ENCODE measurements around the gene STX5. TPM values are rescaled to one million over a fixed set of nuclear protein-coding genes. Genes with fewer than 3 reads are reported as not detected.
A peak's percentile ranks its signal among the peaks of the same experiment; 100 is the strongest.

Gene STX5
- total and polyA plus RNA-seq, 4 donors = 31.1 to 48.5 (median 43.4) TPM

- no peaks in the 10 kb centered on the region for H3K27me3 ChIP-seq (ENCODE audit: control insufficient read depth, insufficient read depth, low read length)
- H3K36me3 ChIP-seq (ENCODE audit: control insufficient read depth, insufficient read depth, low read length) = peaks cover 68% of the 10 kb centered on the region
- WGBS (ENCODE audit: insufficient coverage) = 89% methylated on average over 3 of the region's 3 CpGs
- H3K9me3 ChIP-seq (ENCODE audit: control insufficient read depth, insufficient read depth, low read length) = no peaks in the 10 kb centered on the region
- DNase-seq (ENCODE audit: low read depth in 4 of 6, low spot score in 6 of 6) = no peak
- H3K27ac ChIP-seq (ENCODE audit: low read depth, low read length) = no peak overlapping the region
- no peak overlapping the region for H3K4me3 ChIP-seq (ENCODE audit: low read depth, low read length)
- H3K4me1 ChIP-seq (ENCODE audit: control insufficient read depth, insufficient read depth, low read length) = peaks cover 40% of the 10 kb centered on the region
Measured at GRCh38 chr11:62789576-62789975, 42.3 kb downstream of the STX5 start.

- peaks cover 64% of the 10 kb centered on the region for H3K36me3 ChIP-seq (ENCODE audit: control insufficient read depth, insufficient read depth, low read length)
- H3K4me1 ChIP-seq (ENCODE audit: control insufficient read depth, insufficient read depth, low read length) = peaks cover 40% of the 10 kb centered on the region
- WGBS (ENCODE audit: insufficient coverage) = 76% methylated on average over 2 of the region's 5 CpGs
- H3K27me3 ChIP-seq (ENCODE audit: control insufficient read depth, insufficient read depth, low read length) = no peaks in the 10 kb centered on the region
- no peak for DNase-seq (ENCODE audit: low read depth in 4 of 6, low spot score in 6 of 6)
- no peaks in the 10 kb centered on the region for H3K9me3 ChIP-seq (ENCODE audit: control insufficient read depth, insufficient read depth, low read length)
- no peak overlapping the region for H3K27ac ChIP-seq (ENCODE audit: low read depth, low read length)
- H3K4me3 ChIP-seq (ENCODE audit: low read depth, low read length) = no peak overlapping the region
Measured at GRCh38 chr11:62788991-62789390, 42.9 kb downstream of the STX5 start.

GRCh38 chr11:62787005-62787759 lies 44.7 kb downstream of the STX5 start, which contains the start of gene TMEM179B:
Gene TMEM179B, plus strand, starts transcription at chr11:62787402. Its CDS starts 30 bp downstream, at chr11:62787432.
- under 1% methylated on average over 88 of the region's 88 CpGs for WGBS (ENCODE audit: insufficient coverage)
- H3K4me1 ChIP-seq (ENCODE audit: control insufficient read depth, insufficient read depth, low read length) = peaks cover 36% of the 10 kb centered on the region
- peak within 1 kb of the TSS; percentile 91 for H3K27ac ChIP-seq (ENCODE audit: low read depth, low read length)
- peaks cover 58% of the 10 kb centered on the region for H3K36me3 ChIP-seq (ENCODE audit: control insufficient read depth, insufficient read depth, low read length)
- peak within 1 kb of the TSS; percentile 88 for H3K4me3 ChIP-seq (ENCODE audit: low read depth, low read length)
- no peaks in the 10 kb centered on the region for H3K27me3 ChIP-seq (ENCODE audit: control insufficient read depth, insufficient read depth, low read length)
- peak; percentile 92 to 100 (median 98) for DNase-seq (ENCODE audit: low read depth in 4 of 6, low spot score in 6 of 6)
- no peaks in the 10 kb centered on the region for H3K9me3 ChIP-seq (ENCODE audit: control insufficient read depth, insufficient read depth, low read length)

GRCh38 chr11:62786318-62787004 lies 45.4 kb downstream of the STX5 start:
- Histone ChIP-seq H3K27ac (ENCODE audit: low read depth, low read length) (peak overlapping the region; percentile 91), H3K4me3 (ENCODE audit: low read depth, low read length) (peak overlapping the region; percentile 88), H3K36me3 (ENCODE audit: control insufficient read depth, insufficient read depth, low read length) (peaks cover 59% of the 10 kb centered on the region), H3K27me3 (ENCODE audit: control insufficient read depth, insufficient read depth, low read length) (no peaks in the 10 kb centered on the region), H3K9me3 (ENCODE audit: control insufficient read depth, insufficient read depth, low read length) (no peaks in the 10 kb centered on the region), H3K4me1 (ENCODE audit: control insufficient read depth, insufficient read depth, low read length) (peaks cover 30% of the 10 kb centered on the region)
- under 1% methylated on average over 50 of the region's 51 CpGs for WGBS (ENCODE audit: insufficient coverage)
- DNase-seq (ENCODE audit: low read depth in 4 of 6, low spot score in 6 of 6) = peak in 5 of 6 donors; percentile 60 to 95 (median 75)

GRCh38 chr11:62782753-62783152 lies 49.1 kb downstream of the STX5 start:
- WGBS (ENCODE audit: insufficient coverage) = 98% methylated on average over 5 of the region's 7 CpGs
- H3K4me1 ChIP-seq (ENCODE audit: control insufficient read depth, insufficient read depth, low read length) = peaks cover 5% of the 10 kb centered on the region
- no peak for DNase-seq (ENCODE audit: low read depth in 4 of 6, low spot score in 6 of 6)
- no peaks in the 10 kb centered on the region for H3K27me3 ChIP-seq (ENCODE audit: control insufficient read depth, insufficient read depth, low read length)
- no peak overlapping the region for H3K27ac ChIP-seq (ENCODE audit: low read depth, low read length)
- H3K36me3 ChIP-seq (ENCODE audit: control insufficient read depth, insufficient read depth, low read length) = peaks cover 55% of the 10 kb centered on the region
- no peak overlapping the region for H3K4me3 ChIP-seq (ENCODE audit: low read depth, low read length)
- no peaks in the 10 kb centered on the region for H3K9me3 ChIP-seq (ENCODE audit: control insufficient read depth, insufficient read depth, low read length)

- WGBS (ENCODE audit: insufficient coverage) = 96% methylated on average over 3 of the region's 3 CpGs
- Histone ChIP-seq H3K27ac (ENCODE audit: low read depth, low read length) (no peak overlapping the region), H3K4me1 (ENCODE audit: control insufficient read depth, insufficient read depth, low read length) (no peaks in the 10 kb centered on the region), H3K9me3 (ENCODE audit: control insufficient read depth, insufficient read depth, low read length) (no peaks in the 10 kb centered on the region), H3K27me3 (ENCODE audit: control insufficient read depth, insufficient read depth, low read length) (no peaks in the 10 kb centered on the region), H3K4me3 (ENCODE audit: low read depth, low read length) (no peak overlapping the region), H3K36me3 (ENCODE audit: control insufficient read depth, insufficient read depth, low read length) (peaks cover 76% of the 10 kb centered on the region)
- no peak for DNase-seq (ENCODE audit: low read depth in 4 of 6, low spot score in 6 of 6)
Measured at GRCh38 chr11:62778441-62778840, 53.4 kb downstream of the STX5 start.

GRCh38 chr11:62777389-62777788 lies 54.5 kb downstream of the STX5 start:
- WGBS (ENCODE audit: insufficient coverage) = 89% methylated on average over 2 of the region's 2 CpGs

GRCh38 chr11:62775646-62776045 lies 56.2 kb downstream of the STX5 start:
- Histone ChIP-seq H3K27me3 (ENCODE audit: control insufficient read depth, insufficient read depth, low read length) (no peaks in the 10 kb centered on the region), H3K4me1 (ENCODE audit: control insufficient read depth, insufficient read depth, low read length) (peaks cover 14% of the 10 kb centered on the region), H3K36me3 (ENCODE audit: control insufficient read depth, insufficient read depth, low read length) (peaks cover 59% of the 10 kb centered on the region), H3K4me3 (ENCODE audit: low read depth, low read length) (no peak overlapping the region), H3K27ac (ENCODE audit: low read depth, low read length) (no peak overlapping the region), H3K9me3 (ENCODE audit: control insufficient read depth, insufficient read depth, low read length) (no peaks in the 10 kb centered on the region)
- 98% methylated on average over 16 of the region's 17 CpGs for WGBS (ENCODE audit: insufficient coverage)
- DNase-seq (ENCODE audit: low read depth in 4 of 6, low spot score in 6 of 6) = no peak

More at GRCh38 chr11:62777389-62777788, 54.5 kb downstream of the STX5 start:
- peaks cover 68% of the 10 kb centered on the region for H3K36me3 ChIP-seq (ENCODE audit: control insufficient read depth, insufficient read depth, low read length)
- H3K4me1 ChIP-seq (ENCODE audit: control insufficient read depth, insufficient read depth, low read length) = peaks cover 1% of the 10 kb centered on the region
- H3K9me3 ChIP-seq (ENCODE audit: control insufficient read depth, insufficient read depth, low read length) = no peaks in the 10 kb centered on the region
- no peaks in the 10 kb centered on the region for H3K27me3 ChIP-seq (ENCODE audit: control insufficient read depth, insufficient read depth, low read length)
- DNase-seq (ENCODE audit: low read depth in 4 of 6, low spot score in 6 of 6) = no peak
- no peak overlapping the region for H3K27ac ChIP-seq (ENCODE audit: low read depth, low read length)
- H3K4me3 ChIP-seq (ENCODE audit: low read depth, low read length) = no peak overlapping the region

- peaks cover 26% of the 10 kb centered on the region for H3K4me1 ChIP-seq (ENCODE audit: control insufficient read depth, insufficient read depth, low read length)
- H3K9me3 ChIP-seq (ENCODE audit: control insufficient read depth, insufficient read depth, low read length) = no peaks in the 10 kb centered on the region
- H3K36me3 ChIP-seq (ENCODE audit: control insufficient read depth, insufficient read depth, low read length) = peaks cover 52% of the 10 kb centered on the region
- no peak overlapping the region for H3K4me3 ChIP-seq (ENCODE audit: low read depth, low read length)
- no peak for DNase-seq (ENCODE audit: low read depth in 4 of 6, low spot score in 6 of 6)
- 89% methylated on average over 5 of the region's 6 CpGs for WGBS (ENCODE audit: insufficient coverage)
- H3K27ac ChIP-seq (ENCODE audit: low read depth, low read length) = no peak overlapping the region
- no peaks in the 10 kb centered on the region for H3K27me3 ChIP-seq (ENCODE audit: control insufficient read depth, insufficient read depth, low read length)
Measured at GRCh38 chr11:62774407-62774806, 57.4 kb downstream of the STX5 start.
